Gastroesophageal sphincter (tissue), 4 donors: ENCODE measurements around the gene HOXD8. TPM values are rescaled to one million over a fixed set of nuclear protein-coding genes. Genes with fewer than 3 reads are reported as not detected.
A peak's percentile ranks its signal among the peaks of the same experiment; 100 is the strongest.

Experiments used
- ATAC-seq: fragments of 150-250 bp; one replicate; pipeline ENCODE4 v1.9.1; 2016; ENCODE audit warnings: mild to moderate bottlenecking, moderate library complexity
- H3K27ac ChIP-seq, 4 donors: fragments of 200-600 bp; sonication (generic) in 3 of 4; 1 replicate in 3 of 4; 2 replicates in 1 of 4; pipeline ENCODE4 v1.5.1; 2016 to 2019
- H3K27me3 ChIP-seq: fragments of 200-600 bp; sonication (generic); one replicate; pipeline ENCODE4 v1.5.1; 2019
- H3K36me3 ChIP-seq, 2 donors: fragments of 200-600 bp; sonication (generic); one replicate each; pipeline ENCODE4 v1.5.1; 2019; ENCODE audit warnings: control low read depth in 1 of 2
- H3K4me1 ChIP-seq, 3 donors: fragments of 200-600 bp; sonication (generic); 1 replicate in 2 of 3; 2 replicates in 1 of 3; pipeline ENCODE4 v1.5.1; 2016 to 2019; ENCODE audit warnings: control low read depth in 2 of 3
- H3K4me3 ChIP-seq, 2 donors: fragments of 200-600 bp; sonication (generic); one replicate each; pipeline ENCODE4 v1.5.1; 2019; ENCODE audit warnings: mild to moderate bottlenecking in 1 of 2, moderate library complexity in 1 of 2
- H3K9me3 ChIP-seq, 3 donors: fragments of 200-600 bp; sonication (generic); one replicate each; pipeline ENCODE4 v1.5.1; 2017 to 2019; ENCODE audit warnings: control low read depth in 2 of 3
- CTCF ChIP-seq, 4 experiments: fragments of 200-600 bp in 2 of 4; fragments of 450-650 bp in 2 of 4; sonication (generic) in 1 of 4; IDR thresholded peaks; one replicate each; pipeline ENCODE4 v1.5.1; 2017 to 2019; ENCODE audit warnings: antibody characterized with exemption in 4 of 4, mild to moderate bottlenecking in 2 of 4, moderate library complexity in 2 of 4
- EP300 ChIP-seq: sonication (generic); formaldehyde crosslinking; IDR thresholded peaks from one replicate; pipeline ENCODE4 v1.6.1; 2017; ENCODE audit warnings: antibody characterized with exemption, mild to moderate bottlenecking
- POLR2A ChIP-seq, 2 donors: fragments of 450-650 bp; IDR thresholded peaks; one replicate each; pipeline ENCODE4 v1.6.1; 2017; ENCODE audit warnings: antibody characterized with exemption in 2 of 2, mild to moderate bottlenecking in 2 of 2, moderate library complexity in 1 of 2
- POLR2AphosphoS5 ChIP-seq: sonication (generic); formaldehyde crosslinking; IDR thresholded peaks from one replicate; pipeline ENCODE4 v1.6.1; 2017; ENCODE audit warnings: antibody characterized with exemption
- WGBS, 2 donors: methylation state at CpG; one replicate each; pipeline ENCODE4 v1.1.5; 2018; ENCODE audit warnings: low coverage in 1 of 2; 5-methylcytosine and 5-hydroxymethylcytosine counted together
- small RNA-seq, 4 donors: library from RNA; depleted of rRNA; stranded (forward); fragments of <200 nt; gene quantifications; one replicate each; pipeline ENCODE3, GENCODE V24; 2016
- total RNA-seq, 4 donors: library from RNA; depleted of rRNA; stranded (reverse); fragments of >200 nt; gene quantifications; one replicate each; pipeline ENCODE4 v1.1.0, GENCODE V29; 2016

HOXD8 gene
- total RNA-seq, 4 donors from 2014 or later: 2.3 to 6.9 (median 3.4) TPM

DNA sequence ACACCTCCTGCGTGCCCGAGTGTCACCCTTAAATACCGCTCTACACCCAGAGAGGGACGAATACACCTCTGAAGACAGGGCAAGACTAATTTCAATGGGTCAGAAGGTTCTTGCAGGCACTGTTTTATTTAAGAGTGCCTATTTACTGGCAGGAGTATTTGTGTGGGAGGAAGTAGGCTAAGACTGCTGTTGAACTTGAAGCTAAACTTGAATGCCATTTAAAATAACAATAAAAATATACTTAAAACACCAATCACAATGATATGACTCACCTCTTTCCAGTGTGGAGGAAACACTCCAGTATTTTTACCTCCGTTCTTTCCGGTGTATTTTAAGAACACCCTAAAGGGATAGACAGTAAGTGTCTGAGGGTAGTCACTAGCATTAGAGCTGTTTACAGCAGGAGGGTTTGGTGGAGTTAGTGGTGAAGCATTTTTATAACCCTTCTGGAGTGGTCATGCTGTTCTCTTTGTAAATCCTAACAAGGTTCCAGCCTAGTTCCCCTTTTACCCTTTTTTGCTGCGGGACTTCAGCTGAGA is 49.3 kb downstream of the HOXD8 start:
- 17 to 54% methylated on average over 3 to 5 of the region's 7 CpGs for WGBS, 2 donors
- no peak for ATAC-seq
- TF ChIP-seq EP300 (no peak), POLR2AphosphoS5 (no peak), POLR2A (IDR thresholded peaks at IDR 0.05) (no peak), CTCF (IDR thresholded peaks at IDR 0.05) (no peak)
- peaks cover 0 to 21% (median 5%) of the 10 kb centered on the region in 3 donors for H3K4me1 ChIP-seq
- no peaks in the 10 kb centered on the region for H3K9me3 ChIP-seq
- no peaks in the 10 kb centered on the region for H3K36me3 ChIP-seq
- H3K27ac ChIP-seq: peak overlapping the region in 2 of 4 donors; percentile 56 to 57
- H3K27me3 ChIP-seq: peaks cover 98% of the 10 kb centered on the region
- no peak overlapping the region for H3K4me3 ChIP-seq

DNA sequence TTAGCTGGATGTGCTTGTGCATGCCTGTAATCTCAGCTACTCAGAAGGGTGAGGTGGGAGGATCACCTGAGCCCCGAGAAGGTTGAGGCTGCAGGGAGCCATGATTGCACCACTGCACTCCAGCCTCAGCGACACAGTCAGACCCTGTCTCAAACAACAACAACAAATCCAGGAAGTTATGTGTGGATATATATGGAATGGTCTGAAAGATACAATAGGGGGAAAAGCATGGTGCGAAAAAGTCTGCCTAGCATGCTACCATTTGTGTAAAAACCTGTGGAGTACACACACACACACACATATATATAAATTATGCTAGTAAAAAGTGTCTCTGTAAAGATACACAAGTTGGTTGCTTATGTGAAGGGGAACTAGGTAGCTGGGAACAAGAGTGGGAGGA is 52.0 kb downstream of the HOXD8 start:
- 76 to 89% methylated on average over 3 of the region's 3 CpGs for WGBS, 2 donors
- Histone ChIP-seq H3K36me3 (no peaks in the 10 kb centered on the region), H3K27ac (no peak overlapping the region), H3K4me3 (no peak overlapping the region), H3K27me3 (peaks cover 98% of the 10 kb centered on the region), H3K9me3 (no peaks in the 10 kb centered on the region), H3K4me1 (peaks cover 0 to 10% (median 0%) of the 10 kb centered on the region in 3 donors)
- TF ChIP-seq EP300 (no peak), CTCF (IDR thresholded peaks at IDR 0.05) (no peak), POLR2A (IDR thresholded peaks at IDR 0.05) (no peak), POLR2AphosphoS5 (no peak)
- ATAC-seq: no peak

Small RNA genes lying within 50 kb of the gene (small RNA-seq; reads per million reads assigned to genes)
- 36,340 to 231,443 (median 69,302) reads per million in 4 donors for gene MIR10B

Other genes with a start within 250 kb of the HOXD8 start
- 10 to 100 TPM; 13.9 to 18.4 (median 15.1) TPM for gene LNPK, start 127.4 kb upstream of the HOXD8 start, total RNA-seq
- gene EVX2, start 45.7 kb upstream of the HOXD8 start, total RNA-seq: under 1 TPM in 1 of 4 donors, not detected in 3; 0.08 TPM
- gene HOXD13, start 37.0 kb upstream of the HOXD8 start, total RNA-seq: not detected
- gene HOXD12, start 29.9 kb upstream of the HOXD8 start, total RNA-seq: not detected
- gene HOXD11, start 22.4 kb upstream of the HOXD8 start, total RNA-seq: not detected
- under 1 TPM in 3 of 4 donors, not detected in 1; 0.31 to 0.67 (median 0.52) TPM for gene HOXD10, start 12.9 kb upstream of the HOXD8 start, total RNA-seq
- gene HOXD9, start 7.0 kb upstream of the HOXD8 start, total RNA-seq: 1 to 10 TPM in 2 of 4 donors, under 1 TPM in 2; 0.47 to 2.9 (median 1.2) TPM
- 1 to 10 TPM in 2 of 4 donors, under 1 TPM in 1, not detected in 1; 0.69 to 3.6 (median 1.3) TPM for gene HOXD4, start 21.8 kb downstream of the HOXD8 start, total RNA-seq
- gene HOXD3, start 27.6 kb downstream of the HOXD8 start, total RNA-seq: 1 to 10 TPM; 1.8 to 2.7 (median 2.2) TPM
- gene HOXD1, start 59.0 kb downstream of the HOXD8 start, total RNA-seq: under 1 TPM in 3 of 4 donors, not detected in 1; 0.13 to 0.54 (median 0.32) TPM
- 10 to 100 TPM; 21.3 to 41.1 (median 29.4) TPM for gene MTX2, start 139.7 kb downstream of the HOXD8 start, total RNA-seq